ENCODE results near the gene AFF1.

The AFF1 gene

GRCh38 chr4:87086143-87086805 is 151.5 kb downstream of the AFF1 start:
- DNase-seq (ENCODE audit: low read depth): no peak

- DNase-seq (ENCODE audit: low read depth): no peak
Measured at GRCh38 chr4:87087015-87087414, 152.2 kb downstream of the AFF1 start.

- no peak for DNase-seq (ENCODE audit: low read depth)
Measured at GRCh38 chr4:87087420-87087819, 152.6 kb downstream of the AFF1 start.

GRCh38 chr4:87088186-87088585 is 153.4 kb downstream of the AFF1 start:
- DNase-seq (ENCODE audit: low read depth): no peak

- DNase-seq (ENCODE audit: low read depth): no peak
Measured at GRCh38 chr4:87089368-87089767, 154.6 kb downstream of the AFF1 start.

- DNase-seq (ENCODE audit: low read depth): no peak
Measured at GRCh38 chr4:87090305-87090704, 155.5 kb downstream of the AFF1 start.

GRCh38 chr4:87092389-87093141 is 157.8 kb downstream of the AFF1 start:
- peak; percentile 43 for DNase-seq (ENCODE audit: low read depth)

GRCh38 chr4:87093443-87094123 is 158.8 kb downstream of the AFF1 start:
- DNase-seq (ENCODE audit: low read depth): no peak

GRCh38 chr4:87097075-87097474 is 162.3 kb downstream of the AFF1 start:
- DNase-seq (ENCODE audit: low read depth): no peak

- no peak for DNase-seq (ENCODE audit: low read depth)
Measured at GRCh38 chr4:87100168-87100567, 165.4 kb downstream of the AFF1 start.

GRCh38 chr4:87101543-87102199 is 166.9 kb downstream of the AFF1 start:
- no peak for DNase-seq (ENCODE audit: low read depth)

- no peak for DNase-seq (ENCODE audit: low read depth)
Measured at GRCh38 chr4:87103086-87103485, 168.3 kb downstream of the AFF1 start.

GRCh38 chr4:87103691-87104187 is 168.9 kb downstream of the AFF1 start:
- DNase-seq (ENCODE audit: low read depth): peak; percentile 73

- DNase-seq (ENCODE audit: low read depth): no peak
Measured at GRCh38 chr4:87105101-87105845, 170.5 kb downstream of the AFF1 start.

- peak; percentile 80 for DNase-seq (ENCODE audit: low read depth)
Measured at GRCh38 chr4:87108142-87108546, 173.3 kb downstream of the AFF1 start.

GRCh38 chr4:87109121-87109520 is 174.3 kb downstream of the AFF1 start:
- DNase-seq (ENCODE audit: low read depth): no peak

- DNase-seq (ENCODE audit: low read depth): no peak
Measured at GRCh38 chr4:87109945-87110344, 175.1 kb downstream of the AFF1 start.

GRCh38 chr4:87112063-87112462 is 177.3 kb downstream of the AFF1 start:
- DNase-seq (ENCODE audit: low read depth): no peak

GRCh38 chr4:87114245-87115062 is 179.6 kb downstream of the AFF1 start:
- DNase-seq (ENCODE audit: low read depth): no peak

- DNase-seq (ENCODE audit: low read depth): peak; percentile 40
Measured at GRCh38 chr4:87116231-87116630, 181.4 kb downstream of the AFF1 start.

Data from stromal cell of bone marrow (primary cell).